22Rv1 (cell line): ENCODE data around the gene BSG.

Source experiments
- H3K27ac ChIP-seq: fragments of 450-650 bp; 2 replicates; pipeline ENCODE4 v1.5.1; 2017
- ZFX ChIP-seq: fragments of 450-650 bp; IDR thresholded peaks from 2 replicates; pipeline ENCODE4 v1.6.1; 2017; ENCODE audit warnings: antibody characterized with exemption, borderline replicate concordance
- TF ChIP-seq, protein P1 (sequence below): fragments of 450-650 bp; IDR thresholded peaks from 2 replicates; pipeline ENCODE4 v1.5.1; 2017; ENCODE audit warnings: mild to moderate bottlenecking

BSG gene

DNA sequence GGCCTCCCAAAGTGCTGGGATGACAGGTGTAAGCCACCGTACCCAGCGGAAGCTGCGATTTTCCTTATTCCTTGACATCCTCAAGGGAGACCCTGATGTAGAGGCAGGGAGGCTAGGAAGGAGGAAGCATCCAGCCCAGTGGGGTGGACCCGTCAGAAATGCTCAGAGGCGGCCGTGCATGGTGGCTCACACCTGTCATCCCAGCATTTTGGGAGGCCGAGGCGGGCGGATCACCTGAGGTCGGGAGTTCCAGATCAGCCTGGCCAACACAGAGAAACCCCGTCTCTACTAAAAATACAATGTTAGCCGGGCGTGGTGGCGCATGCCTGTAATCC is 17.0 kb upstream of the BSG start:
- TF ChIP-seq, protein P1, sequence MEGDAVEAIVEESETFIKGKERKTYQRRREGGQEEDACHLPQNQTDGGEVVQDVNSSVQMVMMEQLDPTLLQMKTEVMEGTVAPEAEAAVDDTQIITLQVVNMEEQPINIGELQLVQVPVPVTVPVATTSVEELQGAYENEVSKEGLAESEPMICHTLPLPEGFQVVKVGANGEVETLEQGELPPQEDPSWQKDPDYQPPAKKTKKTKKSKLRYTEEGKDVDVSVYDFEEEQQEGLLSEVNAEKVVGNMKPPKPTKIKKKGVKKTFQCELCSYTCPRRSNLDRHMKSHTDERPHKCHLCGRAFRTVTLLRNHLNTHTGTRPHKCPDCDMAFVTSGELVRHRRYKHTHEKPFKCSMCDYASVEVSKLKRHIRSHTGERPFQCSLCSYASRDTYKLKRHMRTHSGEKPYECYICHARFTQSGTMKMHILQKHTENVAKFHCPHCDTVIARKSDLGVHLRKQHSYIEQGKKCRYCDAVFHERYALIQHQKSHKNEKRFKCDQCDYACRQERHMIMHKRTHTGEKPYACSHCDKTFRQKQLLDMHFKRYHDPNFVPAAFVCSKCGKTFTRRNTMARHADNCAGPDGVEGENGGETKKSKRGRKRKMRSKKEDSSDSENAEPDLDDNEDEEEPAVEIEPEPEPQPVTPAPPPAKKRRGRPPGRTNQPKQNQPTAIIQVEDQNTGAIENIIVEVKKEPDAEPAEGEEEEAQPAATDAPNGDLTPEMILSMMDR: no peak
- TF ChIP-seq ZFX: no peak
- no peak overlapping the region for H3K27ac ChIP-seq

DNA sequence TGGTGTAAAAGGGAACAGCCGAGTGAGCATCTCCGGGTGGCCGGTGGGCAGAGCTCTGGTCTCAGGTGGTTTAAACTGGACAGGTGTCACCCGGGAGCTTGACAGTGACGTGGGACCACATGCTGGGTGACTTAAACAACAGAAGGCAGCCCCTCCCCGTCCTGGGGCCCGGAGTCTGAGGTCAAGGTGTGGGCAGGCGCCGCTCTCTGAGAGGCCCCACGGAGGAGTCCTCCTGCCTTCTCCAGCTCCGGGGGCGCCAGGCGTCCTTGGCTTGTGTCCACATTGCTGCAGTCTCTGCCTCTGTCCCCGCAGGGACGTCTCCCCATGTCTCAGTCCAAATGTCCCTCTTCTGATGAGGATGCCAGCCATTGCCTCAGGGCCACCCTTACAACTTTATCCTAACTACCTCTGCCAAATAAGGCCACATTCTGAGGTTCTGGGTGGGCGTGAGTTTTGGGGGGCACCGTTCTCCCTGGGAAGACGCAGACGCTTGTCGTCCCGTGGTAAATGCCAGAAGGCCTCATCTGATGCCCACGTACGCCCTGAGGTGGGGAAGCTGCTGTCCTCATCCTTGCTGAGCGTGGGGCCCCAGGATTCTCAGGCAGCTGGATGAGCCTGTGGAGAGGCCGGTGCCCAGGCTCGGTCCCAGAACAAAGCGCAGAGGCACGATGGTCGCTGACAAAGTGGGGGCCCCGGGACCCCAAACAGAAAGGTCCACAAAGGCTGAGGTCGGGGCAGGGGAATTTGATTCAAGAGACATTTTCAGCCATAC is 15.6 kb upstream of the BSG start:
- no peak for TF ChIP-seq ZFX
- TF ChIP-seq, protein P1: no peak
- no peak overlapping the region for H3K27ac ChIP-seq

DNA sequence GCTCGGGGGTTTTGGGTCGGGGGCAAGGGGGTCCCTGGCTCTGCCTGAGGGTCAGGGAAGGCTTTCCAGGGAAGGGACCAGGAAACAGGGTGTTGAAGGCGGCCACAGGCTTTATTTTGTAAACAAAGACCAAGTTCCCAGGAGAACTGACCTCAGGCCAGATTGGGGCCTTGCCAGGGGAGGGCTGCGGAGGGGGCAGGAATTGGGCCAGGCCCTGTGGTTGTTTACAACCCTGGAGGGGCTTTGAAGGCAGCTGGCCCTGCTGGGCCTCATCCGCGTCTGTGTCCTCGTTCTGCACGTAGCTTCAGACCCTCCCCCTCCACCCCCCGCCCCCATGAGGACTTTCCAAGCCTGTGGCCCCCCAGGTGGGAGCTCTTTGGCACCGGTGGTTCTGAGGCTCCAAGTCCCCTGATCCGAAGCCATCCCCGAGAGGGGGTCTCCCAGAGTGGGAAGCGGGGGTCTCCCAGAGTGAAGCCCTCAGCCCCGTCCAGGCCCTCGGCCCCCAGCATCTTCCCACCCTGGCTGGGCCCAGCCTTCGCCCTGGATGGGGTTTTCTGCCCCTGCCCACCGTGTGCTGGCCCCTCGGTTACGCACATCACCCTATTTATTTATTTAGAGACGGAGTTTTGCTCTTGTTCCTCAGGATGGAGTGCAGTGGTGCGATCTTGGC is 13.5 kb upstream of the BSG start:
- TF ChIP-seq ZFX: no peak
- TF ChIP-seq, protein P1: no peak
- no peak overlapping the region for H3K27ac ChIP-seq

DNA sequence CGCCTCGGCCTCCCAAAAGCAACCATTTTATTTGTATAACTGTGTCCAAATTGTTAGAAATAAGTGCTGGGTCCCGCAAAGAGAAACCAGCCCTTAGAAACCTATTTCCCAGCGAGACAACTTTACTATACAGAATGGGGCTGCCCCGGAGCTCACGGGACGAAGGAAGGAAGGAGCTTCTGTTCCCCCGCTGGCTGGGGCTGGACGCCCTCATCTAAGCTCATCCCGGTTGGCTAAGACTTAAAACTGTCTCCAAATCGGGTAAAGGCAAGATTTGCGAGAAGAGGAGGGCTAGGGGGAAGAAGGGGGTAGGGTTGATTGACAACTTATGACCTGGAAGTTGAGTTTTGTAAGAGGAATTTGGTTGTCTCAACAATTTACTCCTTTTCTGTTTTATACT is 12.3 kb upstream of the BSG start:
- no peak overlapping the region for H3K27ac ChIP-seq
- TF ChIP-seq, protein P1: no peak
- TF ChIP-seq ZFX: no peak

DNA sequence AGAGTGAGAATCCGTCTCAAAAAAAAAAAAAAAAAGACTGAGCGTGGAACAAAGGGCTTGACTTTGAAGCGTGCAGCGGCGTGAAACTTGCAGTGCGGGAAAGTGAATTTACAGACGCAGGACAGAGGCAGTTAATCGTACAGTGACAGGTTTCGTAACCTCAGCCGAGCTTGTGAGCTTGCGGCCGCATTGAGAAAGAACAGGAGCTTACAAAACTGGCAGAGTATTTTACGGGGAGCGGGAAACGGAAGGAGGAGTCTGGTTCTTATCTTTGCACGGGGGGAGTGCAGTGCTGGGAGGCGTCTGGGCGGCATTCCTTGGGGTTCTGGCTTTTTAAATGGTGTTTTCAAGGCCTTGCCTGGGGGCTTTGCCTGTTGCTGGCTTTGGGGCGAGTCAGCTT is 6.0 kb upstream of the BSG start:
- TF ChIP-seq ZFX: no peak
- TF ChIP-seq, protein P1: no peak
- H3K27ac ChIP-seq: no peak overlapping the region

DNA sequence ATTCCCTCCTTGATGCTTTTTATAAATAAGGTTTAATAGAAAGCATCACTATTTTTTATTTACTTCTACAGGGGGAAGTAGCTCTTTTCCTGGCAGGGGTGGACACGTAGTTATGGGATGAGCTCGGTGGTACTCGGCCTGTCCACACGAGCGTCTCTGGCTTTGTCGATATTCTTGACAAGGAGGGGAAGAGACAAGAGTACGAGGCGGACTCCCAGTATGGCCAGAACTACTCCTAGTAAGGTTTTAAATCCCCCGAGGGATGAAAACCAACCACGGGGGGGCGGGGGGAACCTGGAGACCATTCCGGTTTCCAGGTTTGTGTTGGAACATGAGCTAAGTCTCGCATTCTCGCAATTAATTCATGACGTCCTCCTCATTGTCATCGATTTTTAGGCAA is 5.6 kb upstream of the BSG start:
- H3K27ac ChIP-seq: no peak overlapping the region

More for the DNA sequence above, 5.6 kb upstream of the BSG start:
- no peak for TF ChIP-seq ZFX
- TF ChIP-seq, protein P1: no peak
